ENCODE data around the gene DEFB116.

DNA sequence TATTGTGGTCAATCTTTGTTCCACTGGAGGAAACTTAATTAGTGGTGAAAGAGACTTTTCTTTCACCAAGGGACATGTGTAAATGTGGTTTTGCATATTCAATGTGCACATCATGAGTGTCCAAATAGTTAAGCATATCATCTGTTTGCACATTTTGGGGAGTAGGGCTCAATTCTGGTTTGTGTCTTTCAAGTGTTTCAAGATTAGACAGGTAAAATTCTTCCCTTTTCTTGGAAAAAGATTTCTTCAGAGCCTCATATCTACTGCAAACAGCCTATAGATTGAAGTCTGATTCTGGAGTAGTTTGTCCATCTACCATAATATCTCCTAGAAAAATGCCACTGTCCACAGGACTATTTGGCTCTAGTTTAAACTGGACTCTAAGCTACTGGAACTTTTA lies 33.1 kb upstream of the DEFB116 start:
- TF ChIP-seq, protein P1, sequence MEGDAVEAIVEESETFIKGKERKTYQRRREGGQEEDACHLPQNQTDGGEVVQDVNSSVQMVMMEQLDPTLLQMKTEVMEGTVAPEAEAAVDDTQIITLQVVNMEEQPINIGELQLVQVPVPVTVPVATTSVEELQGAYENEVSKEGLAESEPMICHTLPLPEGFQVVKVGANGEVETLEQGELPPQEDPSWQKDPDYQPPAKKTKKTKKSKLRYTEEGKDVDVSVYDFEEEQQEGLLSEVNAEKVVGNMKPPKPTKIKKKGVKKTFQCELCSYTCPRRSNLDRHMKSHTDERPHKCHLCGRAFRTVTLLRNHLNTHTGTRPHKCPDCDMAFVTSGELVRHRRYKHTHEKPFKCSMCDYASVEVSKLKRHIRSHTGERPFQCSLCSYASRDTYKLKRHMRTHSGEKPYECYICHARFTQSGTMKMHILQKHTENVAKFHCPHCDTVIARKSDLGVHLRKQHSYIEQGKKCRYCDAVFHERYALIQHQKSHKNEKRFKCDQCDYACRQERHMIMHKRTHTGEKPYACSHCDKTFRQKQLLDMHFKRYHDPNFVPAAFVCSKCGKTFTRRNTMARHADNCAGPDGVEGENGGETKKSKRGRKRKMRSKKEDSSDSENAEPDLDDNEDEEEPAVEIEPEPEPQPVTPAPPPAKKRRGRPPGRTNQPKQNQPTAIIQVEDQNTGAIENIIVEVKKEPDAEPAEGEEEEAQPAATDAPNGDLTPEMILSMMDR (conservative IDR thresholded peaks at IDR 0.05; ENCODE audit: low read depth, low read length), result no peak
- no peak for TF ChIP-seq POLR2A (IDR thresholded peaks at IDR 0.05; ENCODE audit: low read depth, low read length)
- no peak for TF ChIP-seq RFX5 (IDR thresholded peaks at IDR 0.05; ENCODE audit: low read depth, low read length)
- TF ChIP-seq SMC3 (IDR thresholded peaks at IDR 0.05; ENCODE audit: low read depth, low read length), result no peak
- no peak for TF ChIP-seq RAD21 (IDR thresholded peaks at IDR 0.05; ENCODE audit: low read length)
- TF ChIP-seq MAZ (IDR thresholded peaks at IDR 0.05; ENCODE audit: borderline replicate concordance, low read depth, low read length), result no peak
- no peak for TF ChIP-seq BHLHE40 (IDR thresholded peaks at IDR 0.05; ENCODE audit: low read depth, low read length)
- TF ChIP-seq RCOR1 (IDR thresholded peaks at IDR 0.05; ENCODE audit: insufficient replicate concordance, low read length), result no peak
- TF ChIP-seq CEBPB (IDR thresholded peaks at IDR 0.05; ENCODE audit: low read depth, low read length), result no peak
- no peak for TF ChIP-seq FOS (IDR thresholded peaks at IDR 0.05; ENCODE audit: low read depth, low read length)
- TF ChIP-seq, protein P2, sequence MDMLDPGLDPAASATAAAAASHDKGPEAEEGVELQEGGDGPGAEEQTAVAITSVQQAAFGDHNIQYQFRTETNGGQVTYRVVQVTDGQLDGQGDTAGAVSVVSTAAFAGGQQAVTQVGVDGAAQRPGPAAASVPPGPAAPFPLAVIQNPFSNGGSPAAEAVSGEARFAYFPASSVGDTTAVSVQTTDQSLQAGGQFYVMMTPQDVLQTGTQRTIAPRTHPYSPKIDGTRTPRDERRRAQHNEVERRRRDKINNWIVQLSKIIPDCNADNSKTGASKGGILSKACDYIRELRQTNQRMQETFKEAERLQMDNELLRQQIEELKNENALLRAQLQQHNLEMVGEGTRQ (IDR thresholded peaks at IDR 0.05; ENCODE audit: low read depth, low read length), result no peak
- no peak for TF ChIP-seq MAFK (IDR thresholded peaks at IDR 0.05; ENCODE audit: low read depth, low read length)

Measured in IMR-90 (cell line).